ENCODE results near the gene GSK3B.

GRCh38 chr3:119795849-119796248, 298.4 kb downstream of the GSK3B start:
- no peak for TF ChIP-seq EZH2 (IDR thresholded peaks at IDR 0.05; ENCODE audit: low read length, missing control alignments)
- TF ChIP-seq, protein P1, sequence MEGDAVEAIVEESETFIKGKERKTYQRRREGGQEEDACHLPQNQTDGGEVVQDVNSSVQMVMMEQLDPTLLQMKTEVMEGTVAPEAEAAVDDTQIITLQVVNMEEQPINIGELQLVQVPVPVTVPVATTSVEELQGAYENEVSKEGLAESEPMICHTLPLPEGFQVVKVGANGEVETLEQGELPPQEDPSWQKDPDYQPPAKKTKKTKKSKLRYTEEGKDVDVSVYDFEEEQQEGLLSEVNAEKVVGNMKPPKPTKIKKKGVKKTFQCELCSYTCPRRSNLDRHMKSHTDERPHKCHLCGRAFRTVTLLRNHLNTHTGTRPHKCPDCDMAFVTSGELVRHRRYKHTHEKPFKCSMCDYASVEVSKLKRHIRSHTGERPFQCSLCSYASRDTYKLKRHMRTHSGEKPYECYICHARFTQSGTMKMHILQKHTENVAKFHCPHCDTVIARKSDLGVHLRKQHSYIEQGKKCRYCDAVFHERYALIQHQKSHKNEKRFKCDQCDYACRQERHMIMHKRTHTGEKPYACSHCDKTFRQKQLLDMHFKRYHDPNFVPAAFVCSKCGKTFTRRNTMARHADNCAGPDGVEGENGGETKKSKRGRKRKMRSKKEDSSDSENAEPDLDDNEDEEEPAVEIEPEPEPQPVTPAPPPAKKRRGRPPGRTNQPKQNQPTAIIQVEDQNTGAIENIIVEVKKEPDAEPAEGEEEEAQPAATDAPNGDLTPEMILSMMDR (conservative IDR thresholded peaks at IDR 0.05 in 1 of 2, IDR thresholded peaks at IDR 0.05 in 1 of 2; ENCODE audit: low read depth in 1 of 2, low read length in 2 of 2) = no peak

All from fibroblast of lung (primary cell).